Fibroblast of upper back skin (primary cell): ENCODE data around the gene CDK19.
"Not testable (repeated sequence)": the region's sequence is repeated elsewhere in the genome, so short reads cannot be mapped to it uniquely, and the experiment has no call there.

Experiments used
- DNase-seq: peaks from one replicate; pipeline ENCODE4 v3.0.0-alpha.2; 2013

The CDK19 gene

DNA sequence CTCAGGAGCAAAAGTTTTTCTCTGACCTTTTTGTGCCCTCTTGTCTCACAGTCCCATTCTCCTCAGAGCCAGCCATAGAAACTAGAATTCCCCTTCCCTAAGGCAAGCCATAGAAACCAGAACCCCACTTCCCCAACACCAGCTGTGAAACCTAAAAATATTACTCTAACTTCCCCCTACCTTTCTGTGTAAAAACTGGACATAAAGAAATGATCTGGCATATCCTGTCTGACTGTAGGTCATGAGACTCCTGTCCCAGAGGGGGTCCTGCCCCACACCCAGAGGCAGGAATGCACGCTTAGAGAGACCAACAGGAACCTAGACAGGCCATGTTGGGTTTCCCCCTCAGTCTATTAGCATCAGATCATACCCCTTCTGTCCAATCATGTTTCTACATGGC, 198.2 kb downstream of the CDK19 start:
- no peak for DNase-seq

DNA sequence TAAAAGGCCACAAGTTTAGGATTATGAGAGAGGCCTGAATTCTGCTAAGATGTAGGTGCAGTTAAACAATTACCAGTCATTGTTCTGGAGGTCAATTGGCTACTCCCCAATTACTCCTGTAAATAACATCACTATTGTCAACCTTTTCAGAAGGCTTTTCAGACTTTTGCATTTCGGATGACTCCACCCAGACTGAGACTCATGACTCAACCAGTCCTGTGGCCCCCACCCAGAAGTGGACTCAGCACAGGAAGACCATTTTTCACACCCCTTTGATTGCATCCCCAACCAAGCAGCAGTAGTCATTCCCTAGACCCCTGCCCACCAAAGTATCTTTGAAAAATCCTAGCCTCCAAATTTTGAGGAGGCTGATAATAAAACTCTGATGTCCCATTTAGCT, 199.5 kb downstream of the CDK19 start:
- DNase-seq, result no peak

DNA sequence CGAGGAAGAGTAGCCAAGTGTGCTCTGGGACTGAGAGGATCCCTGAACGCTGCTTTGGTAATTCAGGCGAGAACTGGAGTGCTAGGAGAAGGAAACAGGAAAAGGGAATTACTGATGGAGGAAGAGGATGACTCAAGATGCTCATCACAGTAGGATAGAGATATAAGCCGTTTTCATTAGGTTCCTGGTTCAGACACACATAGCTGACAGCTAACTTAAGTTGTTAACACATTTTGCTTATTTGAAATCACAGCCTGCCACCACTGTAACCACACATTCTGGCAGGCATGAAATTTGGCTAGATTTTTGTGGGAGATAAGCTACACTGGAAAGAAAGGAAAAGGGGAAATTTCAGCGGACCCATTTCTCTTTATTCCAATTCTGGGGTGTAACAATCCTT, 200.7 kb downstream of the CDK19 start:
- DNase-seq, result no peak

DNA sequence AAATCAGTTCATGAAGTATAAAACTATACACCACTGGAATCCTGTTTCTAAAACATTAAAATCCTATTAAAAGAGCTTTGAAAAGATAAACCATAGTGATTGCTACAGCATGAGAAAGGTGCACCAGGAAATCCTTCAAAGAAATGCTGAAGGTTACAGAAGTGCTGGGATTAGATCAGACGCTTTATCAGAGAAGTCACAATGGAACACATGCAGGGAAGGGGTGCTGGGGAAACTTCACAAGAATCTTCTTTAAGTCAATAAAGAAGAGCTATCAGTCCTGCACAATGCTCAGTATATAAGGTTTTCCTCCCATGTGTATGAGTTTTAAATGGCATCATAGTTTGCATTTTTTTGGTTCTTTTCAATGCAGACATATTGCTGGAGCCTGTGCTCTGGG, 201.2 kb downstream of the CDK19 start:
- no peak for DNase-seq

DNA sequence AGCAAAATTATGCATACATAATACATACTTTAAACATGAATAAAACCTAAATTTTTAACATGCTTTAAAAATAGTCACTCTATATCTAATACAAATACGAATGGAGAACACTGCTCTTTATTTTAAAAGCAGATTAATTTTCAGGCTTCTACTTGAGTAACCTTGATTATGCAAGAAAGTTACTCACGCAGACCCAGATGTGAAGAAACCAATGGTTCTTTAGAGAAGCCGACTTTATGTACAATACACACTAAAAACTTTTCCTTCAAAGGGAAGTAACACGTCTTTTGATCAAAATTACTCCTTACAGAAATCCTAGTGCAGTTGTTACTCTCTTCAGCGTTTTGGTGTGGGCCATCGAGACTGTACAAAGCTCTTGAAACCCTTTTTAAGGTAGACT, 201.9 kb downstream of the CDK19 start:
- no peak for DNase-seq

DNA sequence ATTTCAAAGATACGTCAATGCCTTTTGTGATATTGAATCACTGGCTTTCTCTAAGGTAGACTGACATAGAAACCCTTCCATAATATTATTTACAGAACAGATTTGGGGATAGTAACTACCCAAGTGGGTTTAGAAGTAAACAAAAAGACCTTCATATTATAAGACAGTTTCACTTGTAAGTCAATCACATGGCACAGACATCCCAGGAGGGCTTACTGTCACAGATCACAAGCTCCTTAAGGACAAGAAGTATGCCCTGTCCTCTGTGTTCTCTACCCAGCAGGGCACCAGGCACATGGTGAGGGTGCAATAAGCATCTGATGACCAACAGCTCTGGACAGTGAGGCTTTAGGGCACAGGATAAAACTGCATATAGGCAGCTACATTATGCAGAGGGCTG, 203.0 kb downstream of the CDK19 start:
- no peak for DNase-seq

DNA sequence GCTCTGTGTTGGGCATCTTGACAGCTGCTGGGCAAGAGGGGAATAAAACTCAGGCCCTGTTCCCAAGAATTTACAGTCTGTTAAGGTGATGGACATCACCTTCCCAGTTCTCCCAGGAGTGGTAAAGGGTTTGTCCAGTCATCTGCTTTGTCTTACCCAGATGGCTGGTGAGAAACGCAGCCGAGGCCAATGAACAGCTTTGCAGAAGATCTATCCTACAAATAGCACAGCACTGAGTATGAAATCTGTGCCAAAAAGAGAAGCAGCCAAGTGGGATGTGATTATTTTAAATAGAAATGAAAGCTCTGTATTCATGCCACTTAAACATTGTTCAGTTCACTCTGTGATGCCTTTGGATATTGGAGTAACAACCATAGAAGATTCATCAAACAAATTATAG, 206.2 kb downstream of the CDK19 start:
- DNase-seq, result no peak

DNA sequence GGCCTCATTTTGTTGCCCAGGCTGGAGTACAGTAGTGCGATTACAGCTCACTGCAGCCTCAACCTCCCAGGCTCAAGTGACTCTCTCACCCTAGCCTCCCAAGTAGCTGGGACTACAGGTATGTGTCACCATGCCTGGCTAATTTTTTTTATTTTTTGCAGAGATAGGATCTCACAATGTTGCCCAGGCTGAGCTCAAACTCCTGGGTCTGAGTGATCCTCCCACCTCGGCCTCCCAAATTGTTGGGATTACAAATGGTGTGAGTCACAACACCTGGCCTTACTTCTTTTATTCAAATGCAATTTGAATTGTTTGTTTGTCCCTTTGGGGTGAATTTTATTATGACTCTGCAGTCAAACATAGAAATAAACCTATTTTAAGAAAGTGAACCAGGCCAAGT, 207.1 kb downstream of the CDK19 start:
- no peak for DNase-seq

DNA sequence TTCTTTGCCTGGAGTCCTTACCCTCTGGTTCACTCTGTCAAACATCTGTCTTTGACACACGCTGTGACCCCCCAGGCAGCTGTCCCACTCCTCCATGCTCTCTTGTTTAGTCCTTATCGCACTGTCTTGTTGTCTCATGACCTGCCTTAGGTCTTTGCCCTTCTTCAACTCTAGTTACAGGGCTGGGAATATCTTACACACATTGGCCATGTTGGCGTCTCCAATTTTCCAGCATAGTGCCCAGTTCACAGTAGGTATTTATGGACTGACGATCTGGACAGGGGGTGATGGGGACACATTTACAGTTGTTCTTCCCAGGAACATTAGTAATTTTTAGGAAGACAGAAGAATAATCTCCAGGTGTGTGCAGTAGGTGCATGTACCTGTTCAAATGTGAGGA, 209.1 kb downstream of the CDK19 start:
- DNase-seq, result no peak

DNA sequence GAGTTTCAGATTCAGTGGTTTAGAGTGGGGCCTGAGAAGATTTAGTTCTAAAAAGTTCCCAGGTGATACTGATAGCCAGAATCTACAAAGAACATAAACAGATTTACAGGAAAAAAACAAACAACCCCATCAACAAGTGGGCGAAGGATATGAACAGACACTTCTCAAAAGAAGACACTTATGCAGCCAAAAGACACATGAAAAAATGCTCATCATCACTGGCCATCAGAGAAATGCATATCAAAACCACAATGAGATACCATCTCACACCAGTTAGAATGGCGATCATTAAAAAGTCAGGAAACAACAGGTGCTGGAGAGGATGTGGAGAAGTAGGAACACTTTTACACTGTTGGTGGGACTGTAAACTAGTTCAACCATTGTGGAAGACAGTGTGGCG, 214.6 kb downstream of the CDK19 start:
- DNase-seq, result not testable (repeated sequence)

DNA sequence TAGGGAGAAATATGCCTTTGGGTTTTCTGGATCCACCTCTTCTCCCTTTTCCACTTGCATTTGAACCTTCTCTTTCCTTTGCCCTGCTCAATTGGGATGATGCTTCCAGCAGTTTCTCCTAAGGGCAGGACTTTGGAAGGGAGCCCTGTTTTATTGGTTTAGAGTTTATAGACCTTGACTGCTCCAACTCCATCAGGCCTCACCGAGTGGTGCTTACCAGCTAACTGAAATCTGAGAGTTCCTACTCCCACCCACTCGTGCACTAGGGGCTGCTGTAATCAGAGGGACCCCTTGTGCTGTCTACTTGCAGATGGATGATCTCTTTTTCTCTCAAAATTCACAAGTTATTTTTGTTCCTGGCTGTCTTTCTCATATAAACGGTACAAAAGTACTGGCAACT, 217.5 kb downstream of the CDK19 start:
- DNase-seq, result no peak

DNA sequence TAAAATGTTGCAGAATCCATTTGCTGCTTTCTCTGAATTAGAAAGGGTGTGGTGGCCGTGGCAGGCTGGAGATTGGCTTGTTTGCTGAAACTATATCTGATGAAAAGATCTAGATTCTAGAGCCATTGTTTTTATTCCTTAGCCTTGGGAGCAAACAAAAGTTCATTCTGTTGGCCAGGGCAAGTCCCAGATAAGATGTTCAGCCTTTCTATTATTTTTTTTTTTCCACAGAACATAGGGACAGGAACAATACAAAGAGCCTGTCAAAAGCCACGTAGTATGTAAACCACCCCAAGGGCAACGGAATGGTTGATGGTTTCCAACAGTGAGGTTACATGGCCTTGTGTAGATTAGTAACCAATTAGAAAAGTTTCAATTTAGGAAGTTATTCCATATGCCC, 218.9 kb downstream of the CDK19 start:
- no peak for DNase-seq

DNA sequence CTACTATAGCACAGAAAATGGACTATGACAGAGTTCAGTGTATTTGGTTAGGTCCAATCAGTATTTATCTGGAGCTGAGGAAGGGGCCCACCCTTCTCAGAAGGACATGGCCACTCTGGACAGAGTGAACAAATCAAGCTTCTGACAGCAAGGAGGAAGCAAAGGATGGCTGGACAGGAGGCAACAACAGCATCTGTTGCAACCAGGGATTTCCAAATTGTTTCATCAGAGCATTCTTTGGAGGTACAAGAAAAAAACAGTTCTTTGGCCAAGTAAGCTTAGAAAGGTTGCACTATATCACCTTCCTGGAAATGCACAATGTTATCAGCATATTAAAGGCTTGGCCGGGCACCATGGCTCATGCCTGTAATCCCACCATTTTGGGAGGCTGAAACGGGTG, 220.2 kb downstream of the CDK19 start:
- DNase-seq, result no peak

DNA sequence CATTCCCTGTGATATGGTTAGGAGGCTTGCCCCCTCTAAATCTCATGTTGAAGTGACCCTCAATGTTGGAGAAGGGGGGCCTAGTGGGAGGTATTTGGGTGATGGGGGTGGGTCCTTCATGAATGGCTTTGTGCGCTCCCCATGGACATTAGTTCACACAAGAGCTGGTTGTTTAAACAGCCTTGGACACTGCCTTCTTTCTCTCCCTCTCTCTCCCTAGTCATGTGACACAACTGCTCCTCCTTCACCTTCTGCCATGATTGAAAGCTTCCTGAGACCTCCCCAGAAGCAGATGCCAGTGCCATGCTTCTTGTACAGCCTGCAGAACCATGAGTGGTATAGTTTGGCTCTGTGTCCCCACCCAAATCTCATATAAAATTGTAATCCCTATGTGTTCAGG, 221.6 kb downstream of the CDK19 start:
- DNase-seq, result no peak

DNA sequence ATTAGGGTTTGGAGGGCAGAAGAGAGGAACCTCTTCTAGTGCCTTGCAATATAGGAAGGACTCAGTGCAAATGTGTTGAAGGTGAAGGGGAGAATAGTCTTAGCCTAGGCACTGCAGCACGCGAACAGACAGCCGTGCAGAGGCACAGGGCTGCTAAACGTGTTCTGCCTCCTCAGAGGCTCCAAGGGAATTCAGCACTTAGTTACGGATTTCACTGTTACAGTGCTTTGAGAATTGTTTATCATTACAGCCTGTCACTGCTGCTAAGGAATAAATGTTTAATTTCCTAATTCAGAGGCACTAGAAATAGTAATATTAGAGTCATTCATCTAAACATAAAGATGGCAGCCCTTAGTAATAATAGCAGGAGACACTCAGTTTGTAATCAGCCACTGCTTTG, 222.5 kb downstream of the CDK19 start:
- DNase-seq, result no peak

DNA sequence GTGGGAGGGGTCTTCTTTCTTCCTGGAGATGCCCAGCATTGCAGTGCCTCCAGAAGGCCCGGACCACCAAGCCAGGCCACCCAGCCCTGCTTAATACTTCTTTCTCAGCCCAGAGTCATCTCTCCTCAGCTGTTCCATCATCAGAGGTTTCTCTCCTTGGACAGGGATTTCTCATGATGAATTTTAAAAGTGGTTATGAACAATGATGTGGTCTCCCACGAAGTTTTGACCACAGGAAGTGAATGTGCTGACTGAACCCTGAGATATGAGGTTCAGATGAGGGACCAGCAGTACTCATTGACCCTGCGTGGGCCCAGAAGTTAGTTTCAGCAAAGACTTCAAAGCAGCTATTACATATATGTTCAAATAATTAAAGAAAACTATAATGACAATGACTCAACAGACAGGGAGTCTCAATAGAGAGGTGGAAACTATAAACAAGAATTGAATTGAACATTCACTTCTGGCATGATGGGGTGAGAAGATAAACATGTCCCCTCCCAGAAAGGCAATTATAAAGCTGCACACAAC, 224.4 kb downstream of the CDK19 start:
- peak; percentile 57 for DNase-seq

DNA sequence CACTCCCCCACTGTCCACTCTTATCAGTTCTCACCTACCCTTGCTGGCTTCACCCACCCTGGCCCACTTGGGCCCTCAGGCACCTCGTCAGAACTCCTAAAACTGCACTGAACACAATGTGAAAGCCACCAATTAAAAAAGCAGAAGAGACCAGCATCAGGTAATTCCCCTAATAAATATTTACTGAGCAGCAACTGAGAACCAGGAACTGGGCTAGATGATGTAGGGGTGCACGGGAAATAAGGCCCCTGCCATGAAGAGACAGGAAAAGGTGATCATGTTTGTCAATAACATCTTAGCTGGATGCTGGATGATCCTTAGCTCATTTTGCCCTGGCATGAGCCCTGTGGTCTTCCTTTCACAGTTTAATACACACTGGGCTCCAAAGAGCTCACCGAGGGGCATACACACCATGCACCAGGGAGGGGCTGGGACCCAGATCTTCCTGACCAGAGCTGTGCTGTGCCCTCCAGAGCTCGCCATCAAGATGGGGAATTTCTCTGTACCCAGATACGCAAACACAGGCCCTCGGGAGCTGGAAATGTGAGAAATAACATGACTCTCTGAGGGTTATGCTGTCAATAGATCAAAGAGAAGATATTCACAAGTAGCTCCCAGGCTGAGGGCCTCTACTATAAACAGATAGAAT, 225.3 kb downstream of the CDK19 start:
- DNase-seq, result no peak

DNA sequence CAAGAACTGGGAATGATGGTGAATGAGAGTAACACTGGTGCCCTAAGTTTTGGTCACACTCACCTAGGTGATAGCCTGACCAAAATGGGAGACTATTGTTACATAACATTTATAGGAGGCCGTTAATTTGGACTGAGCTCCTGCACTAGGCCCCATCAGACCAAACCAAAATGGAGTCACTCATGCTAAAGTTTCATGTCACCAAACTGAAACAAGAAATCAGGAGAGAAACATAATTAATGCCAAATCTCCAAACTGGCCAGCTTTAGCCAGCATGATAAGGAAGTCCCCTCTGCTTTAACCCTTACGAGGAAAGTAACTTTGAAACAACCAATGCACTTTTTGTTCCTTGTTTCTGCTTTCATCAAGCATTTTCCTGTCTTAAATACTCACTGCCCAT, 227.9 kb downstream of the CDK19 start:
- DNase-seq, result no peak

DNA sequence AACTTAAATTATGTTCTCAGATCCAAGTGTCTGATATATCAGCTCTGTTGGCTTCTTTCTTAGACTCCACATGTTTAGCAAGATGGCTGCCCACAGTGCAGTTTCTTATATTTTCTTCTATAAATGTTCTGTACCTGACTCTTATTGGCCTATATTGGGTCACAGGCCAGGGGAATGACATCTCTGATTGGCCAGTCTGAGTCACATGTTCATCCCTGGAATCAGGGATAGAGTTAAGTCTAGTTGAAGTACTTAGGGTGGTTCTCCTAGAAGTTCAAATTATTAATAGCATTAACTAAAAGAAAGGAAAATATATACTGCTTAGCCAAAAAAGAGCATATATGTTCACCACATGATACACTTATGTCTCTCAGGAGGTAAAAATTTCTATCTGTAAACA, 233.6 kb downstream of the CDK19 start:
- no peak for DNase-seq

DNA sequence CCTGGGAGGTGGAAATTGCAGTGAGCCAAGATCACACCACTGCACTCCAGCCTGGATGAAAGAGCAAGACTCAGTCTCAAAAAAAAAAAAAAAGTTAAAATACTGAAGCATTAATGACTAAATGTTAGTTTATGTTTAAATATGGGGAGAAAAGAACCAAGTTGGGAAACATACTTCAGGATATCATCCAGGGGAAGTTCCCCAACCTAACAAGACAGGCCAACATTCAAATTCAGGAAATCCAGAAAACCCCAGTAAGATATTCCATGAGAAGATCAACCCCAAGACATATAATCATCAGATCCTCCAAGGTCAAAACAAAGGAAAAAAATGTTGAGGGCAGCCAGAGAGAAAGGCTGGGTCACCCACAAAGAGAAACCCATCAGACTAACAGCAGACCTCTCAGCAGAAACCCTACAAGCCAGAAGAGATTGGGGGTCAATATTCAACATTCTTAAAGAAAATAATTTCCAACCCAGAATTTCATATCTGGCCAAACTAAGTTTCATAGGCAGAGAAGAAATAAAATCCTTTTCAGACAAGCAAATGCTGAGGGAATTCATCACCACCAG, 237.6 kb downstream of the CDK19 start:
- not testable (repeated sequence) for DNase-seq

DNA sequence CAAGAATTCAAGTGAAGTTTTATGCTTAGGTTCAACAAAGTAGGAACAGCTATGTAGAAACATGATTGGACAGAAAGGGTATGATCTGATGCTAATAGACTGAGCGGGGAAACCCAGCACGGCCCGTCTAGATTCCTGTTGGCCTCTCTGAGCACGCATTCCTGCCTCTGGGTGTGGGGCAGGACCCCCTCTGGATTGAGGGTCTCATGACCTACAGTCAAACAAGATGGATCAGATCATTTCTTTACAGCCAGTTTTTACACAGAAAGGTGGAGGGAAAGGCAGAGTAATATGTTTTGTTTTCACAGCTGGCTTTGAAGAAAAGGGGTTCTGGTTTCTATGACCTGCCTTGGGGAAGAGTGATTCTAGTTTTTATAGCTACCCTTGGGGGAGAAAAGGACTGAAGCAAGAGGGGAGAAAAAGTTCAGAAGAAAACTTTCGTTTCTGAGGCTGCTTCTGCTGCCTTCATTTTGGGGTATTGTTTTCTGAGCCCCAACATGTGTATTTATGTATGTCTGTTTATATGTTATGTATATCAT, 239.3 kb downstream of the CDK19 start:
- no peak for DNase-seq

DNA sequence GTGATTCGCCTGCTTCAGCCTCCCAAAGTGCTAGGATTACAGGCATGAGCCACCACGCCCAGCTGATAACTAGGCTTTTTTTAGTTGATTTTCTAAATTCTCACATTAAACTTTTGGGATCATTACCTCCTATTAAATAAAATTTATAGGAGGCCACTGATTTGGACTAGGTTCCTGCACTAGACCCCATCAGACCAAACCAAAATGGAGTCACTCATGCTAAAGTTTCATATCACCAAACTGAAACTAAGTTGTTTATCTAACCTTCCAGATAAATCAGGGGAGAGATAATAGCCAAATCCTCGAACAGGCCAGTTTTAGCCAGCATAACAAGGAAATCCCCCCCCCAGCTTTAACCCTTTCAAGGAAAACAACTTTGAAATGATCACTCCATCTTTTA, 240.5 kb downstream of the CDK19 start:
- no peak for DNase-seq

DNA sequence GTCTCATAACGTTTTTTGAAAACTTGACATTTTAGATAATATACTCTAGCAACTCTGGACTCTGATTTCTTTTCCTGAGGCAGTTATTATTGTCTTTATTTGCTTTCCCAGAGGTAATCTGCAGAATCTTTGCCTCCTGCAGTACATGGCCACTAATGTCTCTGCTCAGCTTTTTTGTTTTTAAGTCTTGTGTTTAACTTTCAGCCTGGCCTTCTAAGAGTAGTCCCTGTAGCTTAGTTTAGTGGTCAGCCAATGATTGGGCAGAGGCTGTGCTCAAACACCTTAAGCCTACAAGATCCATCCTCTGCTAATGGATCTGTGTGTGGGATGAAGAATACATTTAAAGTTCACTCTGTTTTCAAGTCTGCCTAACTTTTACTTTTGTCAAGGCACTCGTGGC, 241.7 kb downstream of the CDK19 start:
- DNase-seq, result no peak

DNA sequence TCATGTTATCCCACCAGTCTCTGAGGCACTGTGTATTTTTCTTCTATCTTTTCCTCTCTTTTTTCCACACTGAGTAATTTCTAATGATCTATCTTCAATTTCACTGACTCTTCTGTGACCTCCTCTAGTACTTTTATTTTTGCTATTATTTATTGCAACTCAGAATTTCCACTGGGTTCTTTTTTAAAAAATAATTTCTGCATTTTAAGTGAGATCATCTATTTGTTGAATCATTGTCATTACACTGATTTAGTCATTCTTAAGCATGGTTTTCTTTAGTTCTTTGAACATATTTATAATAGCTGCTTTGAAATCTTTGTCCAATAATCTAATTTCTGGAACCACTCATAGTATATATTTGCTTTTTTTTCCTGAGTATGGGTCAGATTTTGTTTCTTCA, 242.1 kb downstream of the CDK19 start:
- DNase-seq, result no peak
